GM23248 (cell line): ENCODE data around the gene OSBP2.

ENCODE experiments used
- EZH2 ChIP-seq: fragments of 200-600 bp; sonication (generic); IDR thresholded peaks from 2 replicates; pipeline ENCODE4 v1.6.1; 2018; ENCODE audit warnings: antibody characterized with exemption, mild to moderate bottlenecking; ENCODE audit not compliant: insufficient read depth, poor library complexity, severe bottlenecking
- EZH2phosphoT487 ChIP-seq: fragments of 200-600 bp; sonication (generic); IDR thresholded peaks from 2 replicates; pipeline ENCODE4 v1.6.1; 2018; ENCODE audit warnings: antibody characterized with exemption, moderate library complexity, mild to moderate bottlenecking, low read depth; ENCODE audit not compliant: insufficient read depth

DNA sequence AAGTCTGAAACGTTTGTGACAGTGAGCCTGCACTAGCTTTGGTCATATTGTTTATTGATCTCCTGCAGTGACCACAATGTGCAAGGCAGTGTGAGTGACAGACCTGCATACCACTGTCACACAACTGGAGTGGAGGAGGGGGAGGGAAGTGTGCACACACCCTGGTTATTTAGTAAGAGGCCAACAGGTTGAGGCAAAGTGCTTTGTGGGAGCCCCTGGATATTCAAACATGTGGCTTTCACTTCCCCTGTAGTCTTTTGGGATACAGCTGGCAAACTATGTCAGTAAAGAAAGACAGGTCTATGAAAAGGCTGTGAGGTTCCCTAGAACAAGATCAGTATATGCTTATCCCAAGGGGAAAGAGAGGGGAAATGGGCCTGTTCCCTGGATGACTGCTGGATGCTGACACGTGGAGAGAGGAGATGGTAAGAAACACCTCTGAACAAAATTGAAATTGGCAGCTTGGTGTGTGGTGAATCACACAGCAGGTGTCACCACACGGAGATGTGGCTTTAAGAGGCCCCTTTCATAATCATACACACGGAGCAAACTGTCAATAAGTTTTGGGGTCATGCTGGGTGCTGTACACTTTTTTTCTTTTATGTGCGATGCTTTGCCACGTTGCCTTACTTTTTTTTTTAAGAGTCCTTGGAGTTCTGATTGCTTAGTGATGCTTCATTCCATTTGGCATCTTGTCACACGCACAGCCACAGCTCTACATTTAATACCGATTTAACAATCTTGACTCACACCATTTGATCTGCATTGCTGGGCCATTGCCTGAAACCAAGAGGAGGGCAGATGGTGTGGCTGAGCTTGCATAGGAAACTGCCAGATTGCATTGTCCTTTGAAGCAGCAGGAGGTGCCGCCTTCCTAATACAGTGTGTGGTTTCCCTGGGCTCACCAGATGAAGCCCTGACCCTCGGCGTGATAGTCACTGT, 11.3 kb downstream of the OSBP2 start:
- no peak for TF ChIP-seq EZH2phosphoT487
- TF ChIP-seq EZH2, result no peak
